GM18508 (cell line): ENCODE measurements around the gene TRAPPC11.

ENCODE experiments used
- ATAC-seq: cut with Tn5 transposase; IDR thresholded peaks from one replicate; pipeline ENCODE4 v1.9.1; 2021; ENCODE audit warnings: moderate number of reproducible peaks; ENCODE audit not compliant: insufficient read depth, unreplicated experiment

The TRAPPC11 gene

GRCh38 chr4:183755596-183755995 is 96.5 kb downstream of the TRAPPC11 start:
- no peak for ATAC-seq

GRCh38 chr4:183757060-183757459 is 98.0 kb downstream of the TRAPPC11 start:
- ATAC-seq: no peak

DNA sequence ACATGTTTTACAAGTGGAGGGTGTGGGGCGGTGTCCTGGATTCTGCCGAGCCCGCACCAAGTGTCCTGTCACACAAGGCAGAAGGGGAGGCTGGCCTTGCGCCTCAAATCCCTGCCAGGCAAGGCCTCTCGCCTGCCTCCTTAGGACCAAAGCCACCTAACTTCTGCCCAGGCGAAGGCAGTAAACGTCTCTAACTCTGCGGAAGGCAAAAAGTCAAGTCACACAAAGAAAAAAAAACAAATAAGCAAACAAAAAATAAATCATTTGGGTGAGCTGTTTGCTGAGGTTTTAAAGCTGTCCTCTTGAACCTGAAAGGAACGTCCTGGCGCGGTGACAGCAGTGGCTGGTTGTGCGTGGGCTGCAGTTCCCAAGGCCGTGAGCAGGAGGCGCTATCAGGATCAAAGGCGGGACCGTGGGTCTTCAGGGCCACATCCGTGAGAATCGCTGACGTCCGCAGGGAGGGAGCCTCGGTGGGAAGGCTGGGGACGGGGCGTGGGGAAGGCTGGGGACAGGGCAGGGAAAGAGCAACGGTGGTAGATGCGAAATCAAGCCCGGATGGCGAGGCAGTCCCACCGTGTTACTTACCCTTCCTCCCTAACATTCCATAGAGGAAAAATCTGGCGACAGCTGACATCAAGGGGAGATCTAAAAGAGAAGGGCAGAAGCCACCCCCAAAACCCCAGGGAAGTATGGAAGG is 99.1 kb downstream of the TRAPPC11 start:
- no peak for ATAC-seq

DNA sequence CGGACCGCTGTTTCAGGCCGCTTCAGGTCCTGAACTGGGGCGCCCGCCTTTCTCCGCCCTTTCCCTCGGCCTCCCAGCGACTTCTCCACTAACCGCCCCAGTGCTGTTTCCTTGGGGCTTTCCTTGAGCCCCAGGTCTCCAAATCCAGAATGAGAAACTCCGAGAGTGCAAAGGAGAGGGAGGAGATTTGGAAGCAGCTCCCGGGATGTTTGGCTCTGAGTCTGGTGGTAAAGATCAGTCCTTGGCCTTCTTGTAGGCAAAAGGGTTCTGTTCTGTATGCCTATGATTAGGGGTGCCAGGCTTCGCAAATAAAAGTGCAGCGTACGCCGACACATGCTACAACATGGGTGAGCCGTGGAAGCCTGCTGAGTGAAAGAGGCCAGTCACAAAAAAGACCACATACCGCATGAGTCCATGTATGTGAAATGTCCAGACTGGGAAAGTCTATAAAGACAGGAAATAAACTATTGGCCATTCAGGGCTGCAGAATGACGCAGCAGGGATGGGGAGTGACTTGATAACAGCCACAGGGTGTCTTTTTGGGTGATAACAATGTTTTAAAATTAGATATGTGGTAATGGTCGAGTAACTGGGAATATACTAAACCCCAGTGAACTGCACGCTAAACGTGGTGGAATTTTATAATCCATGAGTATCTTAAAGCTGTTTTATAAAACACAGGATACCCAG is 99.8 kb downstream of the TRAPPC11 start:
- ATAC-seq: no peak

GRCh38 chr4:183760326-183760725 is 101.2 kb downstream of the TRAPPC11 start:
- ATAC-seq: no peak
